K562 (cell line): ENCODE measurements around the gene INHBC. TPM values are rescaled to one million over a fixed set of nuclear protein-coding genes. Genes with fewer than 3 reads are reported as not detected.

Experiments
- ASH1L ChIP-seq: fragments of 450-650 bp; IDR thresholded peaks from 2 replicates; pipeline ENCODE4 v1.6.1; 2018; ENCODE audit warnings: borderline replicate concordance, mild to moderate bottlenecking, low read depth; ENCODE audit not compliant: partially characterized antibody
- BDP1 ChIP-seq: IDR thresholded peaks from 3 replicates; pipeline ENCODE4 v1.6.1; 2011; ENCODE audit not compliant: insufficient read length, insufficient read depth
- DPF2 ChIP-seq: fragments of 450-650 bp; IDR thresholded peaks from 2 replicates; pipeline ENCODE4 v1.6.1; 2016
- ELF2 ChIP-seq: fragments of 250-450 bp; sonication (Bioruptor Pico); IDR thresholded peaks from 2 replicates; pipeline ENCODE4 v1.5.0; 2021; ENCODE audit warnings: mild to moderate bottlenecking
- EP400 ChIP-seq: fragments of 450-650 bp; IDR thresholded peaks from 2 replicates; pipeline ENCODE4 v1.6.1; 2017; ENCODE audit warnings: antibody characterized with exemption, mild to moderate bottlenecking, moderate library complexity
- KLF16 ChIP-seq: IDR thresholded peaks from 2 replicates; pipeline ENCODE4 v1.6.1; 2016; ENCODE audit warnings: antibody characterized with exemption
- PKNOX1 ChIP-seq: fragments of 450-650 bp; IDR thresholded peaks from 2 replicates; pipeline ENCODE4 v1.6.1; 2016
- RBM39 ChIP-seq: fragments of 200-400 bp; formaldehyde crosslinking; optimal IDR thresholded peaks from 2 replicates; pipeline ENCODE3; 2018; ENCODE audit warnings: low read depth, low read length
- SMAD1 ChIP-seq: fragments of 150-350 bp; IDR thresholded peaks from 2 replicates; pipeline ENCODE4 v1.6.1; 2014; ENCODE audit warnings: low read length, low read depth; ENCODE audit not compliant: partially characterized antibody
- U2AF2 ChIP-seq: fragments of 200-400 bp; formaldehyde crosslinking; optimal IDR thresholded peaks from 2 replicates; pipeline ENCODE3; 2017; ENCODE audit warnings: low read depth, mild to moderate bottlenecking, low read length
- ZBTB5 ChIP-seq: fragments of 450-650 bp; IDR thresholded peaks from 2 replicates; pipeline ENCODE4 v1.6.1; 2017; ENCODE audit warnings: antibody characterized with exemption
- ZNF263 ChIP-seq: sonication (generic); formaldehyde crosslinking; IDR thresholded peaks from 2 replicates; pipeline ENCODE4 v1.8.0; 2022; ENCODE audit warnings: mild to moderate bottlenecking, missing genetic modification reagents, borderline replicate concordance
- ZNF274 ChIP-seq: IDR thresholded peaks from 2 replicates; pipeline ENCODE4 v1.6.1; 2011; ENCODE audit warnings: low read depth, mild to moderate bottlenecking, low read length, moderate library complexity, borderline replicate concordance
- ZNF407 ChIP-seq: fragments of 450-650 bp; IDR thresholded peaks from 2 replicates; pipeline ENCODE4 v1.6.1; 2016; ENCODE audit warnings: low read depth
- ZNF431 ChIP-seq: sonication (generic); formaldehyde crosslinking; IDR thresholded peaks from 2 replicates; pipeline ENCODE4 v1.8.0; 2022; ENCODE audit warnings: mild to moderate bottlenecking, missing genetic modification reagents
- polyA plus RNA-seq, 8 experiments: library from polyadenylated mRNA; depleted of rRNA in 4 of 8; stranded (reverse) in 5 of 8; unstranded in 3 of 8; fragments of >200 nt; fragmentation: Nextera tagmentation in 2 of 8; fragmentation: Illumina TruSeq in 1 of 8; extraction: Ambion mirVana in 2 of 8; extraction: Trizol in 1 of 8; gene quantifications; 2 replicates each; pipeline versions ENCODE4 v1.2.1 to v1.2.3, GENCODE V29; 2011 to 2014; ENCODE audit warnings: inconsistent platforms in 1 of 8, missing spikeins in 1 of 8
- total RNA-seq, 7 experiments: library from RNA; depleted of rRNA in 6 of 7; stranded (reverse); fragments of >200 nt in 6 of 7; fragmentation: Illumina TruSeq in 2 of 7; extraction: Trizol in 2 of 7; gene quantifications; 2 replicates each; pipeline versions ENCODE4 v1.2.1 to v1.2.3, GENCODE V29; 2011 to 2021; ENCODE audit warnings: low replicate concordance in 1 of 7
- TF ChIP-seq, protein P1 (sequence below): fragments of 250-450 bp; sonication (Bioruptor Pico); IDR thresholded peaks from 2 replicates; pipeline ENCODE4 v1.5.0; 2021

Gene INHBC
- total and polyA plus RNA-seq, 9 of the 15 experiments (the other 6 are each of a cell fraction or from before 2014, with no cell fraction given): 0.07 to 0.24 (median 0.15) TPM; not detected in 4

- TF ChIP-seq ZNF263 (CRISPR knock-in tag) (no peak), PKNOX1 (no peak), RBM39 (no peak), SMAD1 (no peak), EP400 (no peak), KLF16 (no peak), DPF2 (0 out of 2 replicates have a peak, but pooled peaks have one; percentile 35), ZNF431 (CRISPR knock-in tag) (0 out of 2 replicates have a peak, but pooled peaks have one; percentile 20), U2AF2 (no peak), ZNF407 (no peak), ELF2 (CRISPR knock-in tag) (no peak), ZNF274 (no peak), ASH1L (peak; percentile 20), BDP1 (no peak), ZBTB5 (peak; percentile 43; the same call in 1 of the 2 replicates)
- TF ChIP-seq, protein P1, sequence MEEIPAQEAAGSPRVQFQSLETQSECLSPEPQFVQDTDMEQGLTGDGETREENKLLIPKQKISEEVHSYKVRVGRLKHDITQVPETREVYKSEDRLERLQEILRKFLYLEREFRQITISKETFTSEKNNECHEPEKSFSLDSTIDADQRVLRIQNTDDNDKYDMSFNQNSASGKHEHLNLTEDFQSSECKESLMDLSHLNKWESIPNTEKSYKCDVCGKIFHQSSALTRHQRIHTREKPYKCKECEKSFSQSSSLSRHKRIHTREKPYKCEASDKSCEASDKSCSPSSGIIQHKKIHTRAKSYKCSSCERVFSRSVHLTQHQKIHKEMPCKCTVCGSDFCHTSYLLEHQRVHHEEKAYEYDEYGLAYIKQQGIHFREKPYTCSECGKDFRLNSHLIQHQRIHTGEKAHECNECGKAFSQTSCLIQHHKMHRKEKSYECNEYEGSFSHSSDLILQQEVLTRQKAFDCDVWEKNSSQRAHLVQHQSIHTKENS (CRISPR knock-in tag): no peak
Observed at GRCh38 chr12:57488402-57489156, 54.0 kb downstream of the INHBC start (continued).
